Measurements from ENCODE around the gene AKAP13. TPM values are rescaled to one million over a fixed set of nuclear protein-coding genes. Genes with fewer than 3 reads are reported as not detected.

The AKAP13 gene
- total RNA-seq, 4 donors from 2014 or later, result 189 to 405 (median 244) TPM

GRCh38 chr15:85559530-85559929 lies 179.1 kb downstream of the AKAP13 start:
- H3K27ac ChIP-seq, result peak overlapping the region in 1 of 3 donors; percentile 45
- peaks cover 41 to 49% of the 10 kb centered on the region in 2 donors for H3K4me1 ChIP-seq
- 92% methylated on average over 7 of the region's 7 CpGs for WGBS, 2 donors
- no peaks in the 10 kb centered on the region for H3K9me3 ChIP-seq
- no peak overlapping the region for H3K4me3 ChIP-seq (replicated peaks in 1 of 3)
- no peaks in the 10 kb centered on the region for H3K27me3 ChIP-seq
- TF ChIP-seq POLR2A (IDR thresholded peaks at IDR 0.05), result no peak
- TF ChIP-seq, protein P1, sequence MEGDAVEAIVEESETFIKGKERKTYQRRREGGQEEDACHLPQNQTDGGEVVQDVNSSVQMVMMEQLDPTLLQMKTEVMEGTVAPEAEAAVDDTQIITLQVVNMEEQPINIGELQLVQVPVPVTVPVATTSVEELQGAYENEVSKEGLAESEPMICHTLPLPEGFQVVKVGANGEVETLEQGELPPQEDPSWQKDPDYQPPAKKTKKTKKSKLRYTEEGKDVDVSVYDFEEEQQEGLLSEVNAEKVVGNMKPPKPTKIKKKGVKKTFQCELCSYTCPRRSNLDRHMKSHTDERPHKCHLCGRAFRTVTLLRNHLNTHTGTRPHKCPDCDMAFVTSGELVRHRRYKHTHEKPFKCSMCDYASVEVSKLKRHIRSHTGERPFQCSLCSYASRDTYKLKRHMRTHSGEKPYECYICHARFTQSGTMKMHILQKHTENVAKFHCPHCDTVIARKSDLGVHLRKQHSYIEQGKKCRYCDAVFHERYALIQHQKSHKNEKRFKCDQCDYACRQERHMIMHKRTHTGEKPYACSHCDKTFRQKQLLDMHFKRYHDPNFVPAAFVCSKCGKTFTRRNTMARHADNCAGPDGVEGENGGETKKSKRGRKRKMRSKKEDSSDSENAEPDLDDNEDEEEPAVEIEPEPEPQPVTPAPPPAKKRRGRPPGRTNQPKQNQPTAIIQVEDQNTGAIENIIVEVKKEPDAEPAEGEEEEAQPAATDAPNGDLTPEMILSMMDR (IDR thresholded peaks at IDR 0.05), result no peak
- intact Hi-C loops (cut with DNase I), result no loop called here
- no peaks in the 10 kb centered on the region for H3K36me3 ChIP-seq
- DNase-seq, result no peak

GRCh38 chr15:85562824-85563223 lies 182.4 kb downstream of the AKAP13 start:
- Histone ChIP-seq H3K4me1 (peaks cover 35 to 45% of the 10 kb centered on the region in 2 donors), H3K27ac (peak overlapping the region in 1 of 3 donors; percentile 59), H3K4me3 (replicated peaks in 1 of 3) (no peak overlapping the region), H3K36me3 (no peaks in the 10 kb centered on the region), H3K9me3 (no peaks in the 10 kb centered on the region), H3K27me3 (no peaks in the 10 kb centered on the region)
- TF ChIP-seq, protein P1 (IDR thresholded peaks at IDR 0.05), result no peak
- TF ChIP-seq POLR2A (IDR thresholded peaks at IDR 0.05), result no peak
- WGBS, 2 donors, result 94 to 97% methylated on average over 6 of the region's 6 CpGs
- DNase-seq, result no peak
- intact Hi-C loops (cut with DNase I), result no loop called here

GRCh38 chr15:85563328-85563727 lies 182.9 kb downstream of the AKAP13 start:
- intact Hi-C loops (cut with DNase I), result no loop called here
- H3K4me1 ChIP-seq, result peaks cover 35 to 43% of the 10 kb centered on the region in 2 donors
- H3K27ac ChIP-seq, result peak overlapping the region in 1 of 3 donors; percentile 59
- WGBS, 2 donors, result 68% methylated on average over 3 of the region's 3 CpGs
- no peaks in the 10 kb centered on the region for H3K9me3 ChIP-seq
- H3K4me3 ChIP-seq (replicated peaks in 1 of 3), result no peak overlapping the region
- peak; percentile 27 to 30 for DNase-seq
- no peak for TF ChIP-seq POLR2A (IDR thresholded peaks at IDR 0.05)
- TF ChIP-seq, protein P1 (IDR thresholded peaks at IDR 0.05), result no peak
- H3K27me3 ChIP-seq, result no peaks in the 10 kb centered on the region
- H3K36me3 ChIP-seq, result no peaks in the 10 kb centered on the region

DNA sequence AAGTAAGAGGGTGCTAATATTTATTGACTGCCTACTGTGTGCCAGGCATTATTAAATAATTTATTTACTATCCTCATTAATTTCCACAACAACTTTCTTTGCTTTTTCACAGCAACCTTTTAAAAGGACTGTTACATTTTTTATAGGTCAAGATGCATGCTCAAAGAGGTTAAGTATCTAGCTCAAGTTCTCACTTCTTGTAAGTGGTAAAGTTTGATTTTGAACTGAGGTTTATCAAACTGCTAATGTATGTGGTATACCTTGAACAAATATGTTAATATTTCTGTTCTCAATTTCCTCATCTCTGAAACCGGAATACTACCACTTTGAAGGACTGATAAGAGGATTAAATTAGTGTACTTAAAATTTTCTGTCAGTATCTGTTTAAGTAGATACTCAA lies 183.3 kb downstream of the AKAP13 start:
- TF ChIP-seq, protein P1 (IDR thresholded peaks at IDR 0.05), result no peak
- no peak for TF ChIP-seq POLR2A (IDR thresholded peaks at IDR 0.05)
- 79 to 90% methylated on average over 1 of the region's 1 CpG for WGBS, 2 donors
- peak overlapping the region in 1 of 3 donors; percentile 59 for H3K27ac ChIP-seq

GRCh38 chr15:85564686-85565085 lies 184.3 kb downstream of the AKAP13 start:
- DNase-seq, result no peak
- Histone ChIP-seq H3K4me3 (replicated peaks in 1 of 3) (no peak overlapping the region), H3K4me1 (peaks cover 25 to 30% of the 10 kb centered on the region in 2 donors), H3K27ac (peak overlapping the region in 1 of 3 donors; percentile 12), H3K27me3 (no peaks in the 10 kb centered on the region), H3K36me3 (no peaks in the 10 kb centered on the region), H3K9me3 (no peaks in the 10 kb centered on the region)
- TF ChIP-seq POLR2A (IDR thresholded peaks at IDR 0.05), result no peak
- TF ChIP-seq, protein P1 (IDR thresholded peaks at IDR 0.05), result no peak
- intact Hi-C loops (cut with DNase I), result no loop called here
- WGBS, 2 donors, result 18 to 40% methylated on average over 2 of the region's 2 CpGs

More for the DNA sequence above, 183.3 kb downstream of the AKAP13 start:
- no peaks in the 10 kb centered on the region for H3K27me3 ChIP-seq
- H3K36me3 ChIP-seq, result no peaks in the 10 kb centered on the region
- intact Hi-C loops (cut with DNase I), result no loop called here
- no peak for DNase-seq
- H3K4me3 ChIP-seq (replicated peaks in 1 of 3), result no peak overlapping the region
- peaks cover 32 to 39% of the 10 kb centered on the region in 2 donors for H3K4me1 ChIP-seq
- no peaks in the 10 kb centered on the region for H3K9me3 ChIP-seq
